Right cardiac atrium (tissue), 5 donors: ENCODE results near the gene HSD17B4. TPM values are rescaled to one million over a fixed set of nuclear protein-coding genes. Genes with fewer than 3 reads are reported as not detected.
A peak's percentile ranks its signal among the peaks of the same experiment; 100 is the strongest.
"Not testable (repeated sequence)": the region's sequence is repeated elsewhere in the genome, so short reads cannot be mapped to it uniquely, and the experiment has no call there.

Experiments
- ATAC-seq, 2 donors: fragments of 200-7000 bp; cut with Tn5 transposase; one replicate each; pipeline versions ENCODE4 v1.8.0 to v1.9.1; 2020; ENCODE audit warnings: moderate library complexity in 2 of 2, mild to moderate bottlenecking in 1 of 2
- DNase-seq, 3 donors: peaks; one replicate each; pipeline ENCODE4 v3.0.0-alpha.2; 2020
- H3K27ac ChIP-seq: one replicate; pipeline ENCODE4 v1.5.1; 2013; ENCODE audit warnings: mild to moderate bottlenecking, low read length, control low read depth, moderate library complexity
- H3K27me3 ChIP-seq: one replicate; pipeline ENCODE4 v1.6.1; 2013; ENCODE audit not compliant: control insufficient read depth, insufficient read depth
- H3K4me1 ChIP-seq: one replicate; pipeline ENCODE4 v1.6.1; 2013; ENCODE audit warnings: low read length; ENCODE audit not compliant: control insufficient read depth, insufficient read depth
- H3K4me3 ChIP-seq: one replicate; pipeline ENCODE4 v1.5.1; 2013; ENCODE audit warnings: low read length, control low read depth
- H3K9me3 ChIP-seq: one replicate; pipeline ENCODE4 v1.6.1; 2013; ENCODE audit warnings: low read length; ENCODE audit not compliant: control insufficient read depth
- WGBS: extraction: QIAGEN DNeasy Blood & Tissue Kit; methylation state at CpG from one replicate; pipeline ENCODE4 v1.1.7; 2013; 5-methylcytosine and 5-hydroxymethylcytosine counted together
- intact Hi-C, 4 donors: fragments of 100-400 bp; cut with DNase I; formaldehyde crosslinking; loops; one replicate each; pipeline versions ENCODE4 v1.11.0 to v1.14.0; 2022 to 2023
- polyA plus RNA-seq: library from polyadenylated mRNA; stranded (reverse); fragments of 200-250 nt; gene quantifications from one replicate; pipeline ENCODE4 v1.2.3, GENCODE V29; 2013
- total RNA-seq, 4 donors: library from RNA; stranded (reverse); fragmentation: NEBNext Ultra II Directional; extraction: Animal tissue kit (Norgen Biotek cat#: 25700); gene quantifications; one replicate each; pipeline ENCODE4 v1.2.1, GENCODE V29; 2021
- donor health status: healthy with polysubstance abuse.
- donor health status: DM: no; HTN: yes; CAD: no.
- donor health status: DM: no; HTN: no; CAD: no.
- donor health status: DM: no; HTN: yes; CAD: no; lungs with severe emphysema.
- donor health status: DM: yes; HTN: yes; CAD: no.

The HSD17B4 gene
- total and polyA plus RNA-seq, 5 donors = 200 to 253 (median 208) TPM

- H3K27me3 ChIP-seq, H3K27ac ChIP-seq, ATAC-seq, H3K9me3 ChIP-seq, H3K4me1 ChIP-seq, H3K4me3 ChIP-seq, DNase-seq, intact Hi-C loops: not testable (repeated sequence)
- 88% methylated on average over 10 of the region's 10 CpGs for WGBS
Measured at GRCh38 chr5:119432674-119433237, 19.5 kb upstream of the HSD17B4 start.

DNA sequence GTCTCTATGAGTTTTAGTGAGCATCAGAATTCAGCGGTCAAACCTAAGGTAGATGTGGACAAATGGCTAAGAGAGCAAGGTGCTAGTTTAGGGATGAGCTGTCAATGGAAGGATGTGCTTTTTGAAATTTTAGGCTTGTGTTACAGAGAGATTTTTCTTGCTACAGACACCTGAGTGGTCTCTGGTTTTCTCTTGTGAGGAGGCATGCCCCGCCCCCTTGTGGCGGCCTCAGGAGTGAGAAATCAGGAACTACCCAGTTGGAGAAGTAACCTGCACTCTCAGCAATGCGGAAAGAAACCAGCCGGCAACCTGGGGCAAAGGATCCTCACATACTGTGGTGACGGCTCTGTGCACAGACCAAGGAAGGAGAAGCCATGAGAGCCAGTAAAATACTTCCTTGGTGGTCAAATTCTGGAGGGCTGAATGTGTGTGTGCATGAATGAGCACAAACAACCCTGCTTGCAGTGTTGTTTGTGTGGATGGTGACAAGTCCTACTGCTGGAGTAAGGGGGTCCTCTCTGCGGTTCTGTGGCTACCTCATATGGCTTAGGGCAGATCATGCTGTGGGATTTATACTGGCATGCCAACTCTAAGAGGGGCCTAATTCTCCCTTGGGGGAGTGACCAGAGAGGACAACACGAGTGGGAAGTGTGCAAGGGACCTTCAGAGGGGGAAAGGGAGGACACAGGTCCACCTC, 16.7 kb upstream of the HSD17B4 start:
- no peak overlapping the region for H3K4me3 ChIP-seq
- WGBS = 48% methylated on average over 8 of the region's 8 CpGs
- H3K27ac ChIP-seq = no peak overlapping the region
- H3K9me3 ChIP-seq = no peaks in the 10 kb centered on the region
- H3K4me1 ChIP-seq = no peaks in the 10 kb centered on the region
- DNase-seq (peak; percentile 50 to 81 (median 81)), ATAC-seq (peak; percentile 42 to 51)
- intact Hi-C loops = no loop called here
- H3K27me3 ChIP-seq = no peaks in the 10 kb centered on the region

DNA sequence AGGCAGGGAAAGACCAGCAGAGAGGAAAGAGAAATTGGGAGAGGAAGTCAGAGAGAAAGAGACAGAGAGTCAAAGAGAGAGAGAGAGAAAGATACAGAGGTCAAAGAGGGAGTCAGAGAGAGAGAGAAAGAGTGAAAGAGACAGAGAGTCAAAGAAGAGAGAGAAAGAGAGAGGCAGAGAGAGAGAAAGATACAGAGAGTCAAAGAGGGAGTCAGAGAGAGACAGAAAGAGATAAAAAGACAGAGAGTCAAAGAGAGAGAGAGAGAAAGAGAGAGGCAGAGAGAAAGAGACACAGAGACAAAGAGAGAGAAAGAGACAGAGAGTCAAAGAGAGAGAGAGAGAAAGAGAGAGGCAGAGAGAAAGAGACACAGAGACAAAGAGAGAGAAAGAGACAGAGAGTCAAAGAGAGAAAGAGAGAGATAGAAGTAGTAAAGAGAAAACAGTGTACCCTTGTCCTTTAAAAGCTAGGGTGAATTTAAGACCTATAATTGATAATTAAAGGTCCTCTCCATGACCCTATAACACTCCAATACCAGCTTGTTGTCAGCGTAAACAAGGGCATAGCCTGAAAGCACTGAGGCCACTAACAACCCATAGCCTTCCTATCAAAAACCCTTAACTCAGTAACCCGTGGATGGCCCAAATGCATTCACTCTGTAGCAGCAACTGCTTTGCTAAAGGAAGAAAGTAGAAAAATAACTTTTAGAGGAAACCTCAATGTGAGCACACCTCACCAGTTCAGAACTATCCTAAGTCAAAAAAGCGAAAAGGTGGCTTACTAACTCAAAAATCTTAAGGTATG, 14.3 kb upstream of the HSD17B4 start:
- WGBS = 79% methylated on average over 3 of the region's 3 CpGs

DNA sequence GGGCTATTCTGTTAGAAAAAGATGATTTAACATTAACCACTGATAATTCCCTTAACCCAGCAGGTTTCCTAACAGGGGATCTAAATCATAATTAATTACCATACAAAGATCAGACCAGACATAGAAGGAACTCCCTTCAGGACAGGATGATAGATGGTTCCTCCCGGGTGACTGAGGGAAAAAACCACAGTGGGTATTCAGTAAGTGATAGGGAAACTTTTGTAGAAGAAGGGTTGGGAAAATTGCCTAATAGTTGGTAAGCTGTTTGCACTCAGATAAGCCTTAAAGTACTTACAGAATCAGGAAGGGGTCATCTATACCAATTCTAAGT, 13.7 kb upstream of the HSD17B4 start:
- H3K4me1 ChIP-seq, H3K4me3 ChIP-seq, H3K27ac ChIP-seq, DNase-seq, H3K9me3 ChIP-seq, intact Hi-C loops, H3K27me3 ChIP-seq, ATAC-seq: not testable (repeated sequence)
- 30% methylated on average over 1 of the region's 1 CpG for WGBS

More for the DNA sequence above, 14.3 kb upstream of the HSD17B4 start:
- H3K4me1 ChIP-seq, ATAC-seq, DNase-seq, H3K27ac ChIP-seq, H3K9me3 ChIP-seq, intact Hi-C loops, H3K4me3 ChIP-seq, H3K27me3 ChIP-seq: not testable (repeated sequence)

GRCh38 chr5:119439140-119439631, 13.1 kb upstream of the HSD17B4 start:
- intact Hi-C loops = no loop called here
- 74% methylated on average over 8 of the region's 8 CpGs for WGBS
- Histone ChIP-seq H3K9me3 (no peaks in the 10 kb centered on the region), H3K4me1 (no peaks in the 10 kb centered on the region), H3K27me3 (no peaks in the 10 kb centered on the region), H3K4me3 (no peak overlapping the region), H3K27ac (no peak overlapping the region)
- ATAC-seq (peak in 1 of 2 donors; percentile 85), DNase-seq (peak in 1 of 3 donors; percentile 53)

DNA sequence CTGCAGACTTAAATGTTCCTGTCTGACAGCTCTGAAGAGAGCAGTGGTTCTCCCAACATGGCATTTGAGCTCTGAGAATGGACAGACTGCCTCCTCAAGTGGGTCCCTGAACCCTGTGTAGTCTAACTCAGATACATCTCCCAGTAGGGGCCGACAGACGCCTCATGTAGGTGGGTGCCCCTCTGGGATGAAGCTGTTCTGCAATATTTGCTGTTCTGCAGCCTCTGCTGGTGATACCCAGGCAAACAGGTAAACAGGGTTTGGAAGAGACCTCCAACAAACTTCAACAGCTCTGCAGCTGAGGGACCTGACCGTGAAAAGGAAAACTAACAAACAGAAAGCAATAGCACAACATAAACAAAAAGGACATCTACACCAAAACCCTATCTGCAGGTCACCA, 12.7 kb upstream of the HSD17B4 start:
- H3K9me3 ChIP-seq, H3K27me3 ChIP-seq, H3K4me1 ChIP-seq, intact Hi-C loops, DNase-seq, ATAC-seq, H3K27ac ChIP-seq, H3K4me3 ChIP-seq: not testable (repeated sequence)
- 81% methylated on average over 3 of the region's 3 CpGs for WGBS

GRCh38 chr5:119444643-119445042, 7.7 kb upstream of the HSD17B4 start:
- H3K4me3 ChIP-seq, intact Hi-C loops, DNase-seq, ATAC-seq, H3K9me3 ChIP-seq, H3K27ac ChIP-seq, H3K27me3 ChIP-seq, H3K4me1 ChIP-seq: not testable (repeated sequence)
- 92% methylated on average over 4 of the region's 4 CpGs for WGBS

DNA sequence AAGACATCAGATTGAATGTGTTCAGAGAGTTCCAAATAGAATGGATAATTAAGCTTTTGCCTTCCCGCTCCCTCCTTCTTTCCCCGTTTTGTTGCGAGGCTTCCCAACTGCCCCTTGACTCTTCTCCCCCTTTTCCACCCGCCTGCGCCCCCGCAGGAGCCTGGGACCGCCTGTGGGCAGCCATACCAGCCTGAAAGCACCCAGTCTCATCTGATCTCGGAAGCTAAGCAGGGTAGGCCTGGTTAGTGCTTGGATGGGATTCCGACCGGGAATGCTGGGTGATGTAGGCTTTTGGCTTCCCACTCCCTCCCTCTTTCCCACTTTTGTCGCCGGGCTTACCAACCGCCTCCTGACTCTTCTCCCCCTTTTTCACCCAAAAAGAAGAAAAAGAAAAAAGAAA, 6.8 kb upstream of the HSD17B4 start:
- H3K9me3 ChIP-seq = no peaks in the 10 kb centered on the region
- ATAC-seq (no peak), DNase-seq (no peak)
- no peak overlapping the region for H3K27ac ChIP-seq
- intact Hi-C loops = no loop called here
- no peak overlapping the region for H3K4me3 ChIP-seq
- H3K4me1 ChIP-seq = no peaks in the 10 kb centered on the region
- no peaks in the 10 kb centered on the region for H3K27me3 ChIP-seq
- 54% methylated on average over 13 of the region's 13 CpGs for WGBS

DNA sequence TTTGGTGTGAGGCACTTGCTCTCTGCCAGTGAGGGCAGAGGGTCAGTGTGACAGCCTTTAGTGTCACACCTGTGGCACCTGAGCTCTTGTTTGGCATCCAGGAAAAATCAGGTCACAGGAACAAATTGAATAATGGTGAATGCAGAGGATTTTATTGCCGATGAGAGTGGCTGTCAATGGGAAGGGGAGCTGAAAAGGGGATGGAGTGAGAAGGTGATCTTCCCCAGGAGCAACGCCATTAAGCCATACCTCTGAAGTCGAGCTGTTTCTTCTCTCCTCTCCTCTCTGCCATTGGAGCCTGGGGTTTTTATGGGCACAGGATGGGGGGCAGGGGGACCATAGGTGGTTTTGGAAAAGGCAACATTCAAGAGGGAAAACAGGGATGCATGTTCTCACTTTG, 2.4 kb upstream of the HSD17B4 start:
- no peaks in the 10 kb centered on the region for H3K4me1 ChIP-seq
- no peak for ATAC-seq
- H3K4me3 ChIP-seq = no peak overlapping the region
- intact Hi-C loops = no loop called here
- WGBS = 85% methylated on average over 3 of the region's 3 CpGs
- no peaks in the 10 kb centered on the region for H3K27me3 ChIP-seq
- no peak for DNase-seq
- H3K9me3 ChIP-seq = no peaks in the 10 kb centered on the region
- no peak overlapping the region for H3K27ac ChIP-seq

DNA sequence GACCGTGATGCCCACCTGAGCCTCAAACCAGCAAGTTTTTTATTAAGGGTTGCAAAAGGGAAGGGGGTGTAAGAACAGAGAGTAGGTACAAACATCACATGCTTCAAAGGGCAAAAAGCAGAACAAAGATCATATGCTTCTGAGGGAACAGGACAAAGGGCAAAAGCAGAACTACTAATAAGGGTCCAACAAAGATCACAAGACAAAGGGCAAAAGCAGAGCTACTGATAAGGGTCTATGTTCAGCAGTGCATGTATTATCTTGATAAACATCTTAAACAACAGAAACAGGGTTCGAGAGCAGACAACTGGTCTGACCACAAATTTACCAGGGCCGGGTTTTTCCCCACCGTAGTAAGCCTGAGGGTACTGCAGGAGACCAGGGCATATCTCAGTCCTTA, 1.7 kb upstream of the HSD17B4 start:
- DNase-seq, intact Hi-C loops, H3K4me1 ChIP-seq, H3K27me3 ChIP-seq, H3K4me3 ChIP-seq, ATAC-seq, H3K9me3 ChIP-seq, H3K27ac ChIP-seq: not testable (repeated sequence)
- 91% methylated on average over 4 of the region's 4 CpGs for WGBS

DNA sequence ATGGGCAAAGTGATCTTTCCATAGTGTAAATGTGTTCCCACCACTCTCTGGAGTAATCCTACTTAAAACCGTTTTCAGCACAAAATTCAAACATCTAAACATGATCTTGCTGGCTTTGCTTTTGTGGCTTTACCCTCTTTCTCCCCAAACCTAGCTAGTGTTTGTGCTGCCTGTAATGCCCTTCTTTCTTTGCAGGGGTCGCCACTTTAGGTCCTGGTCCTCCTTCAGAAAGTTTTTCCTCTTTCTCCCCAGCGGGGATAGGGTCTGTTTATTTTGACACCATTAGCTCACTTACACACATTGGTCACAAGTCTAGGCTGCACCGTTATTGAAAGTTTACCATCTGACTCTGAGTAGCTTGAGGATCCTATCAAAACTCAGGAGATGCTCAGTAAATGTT, 736 bp upstream of the HSD17B4 start:
- ATAC-seq = no peak
- H3K27me3 ChIP-seq = no peaks in the 10 kb centered on the region
- intact Hi-C loops = no loop called here

More for the DNA sequence above, 736 bp upstream of the HSD17B4 start:
- Histone ChIP-seq H3K4me3 (no peak overlapping the region), H3K4me1 (no peaks in the 10 kb centered on the region), H3K9me3 (no peaks in the 10 kb centered on the region), H3K27ac (no peak overlapping the region)
- WGBS = 87% methylated on average over 4 of the region's 4 CpGs
- no peak for DNase-seq
